HFFc6 (cell line): ENCODE measurements around the gene CSNK1E. TPM values are rescaled to one million over a fixed set of nuclear protein-coding genes. Genes with fewer than 3 reads are reported as not detected.
"Not testable (repeated sequence)": the region's sequence is repeated elsewhere in the genome, so short reads cannot be mapped to it uniquely, and the experiment has no call there.

ENCODE experiments used
- DNase-seq: peaks from one replicate; pipeline ENCODE4 v3.0.0-alpha.2; 2018
- H3K27ac Mint-ChIP-seq: 2 replicates; pipeline ENCODE4 v1.8.0; 2020; ENCODE audit warnings: mild to moderate bottlenecking, mixed read lengths
- H3K27me3 Mint-ChIP-seq: 2 replicates; pipeline ENCODE4 v1.8.0; 2021; ENCODE audit warnings: mild to moderate bottlenecking, moderate library complexity, mixed read lengths; ENCODE audit not compliant: insufficient read depth
- H3K36me3 Mint-ChIP-seq: 2 replicates; pipeline ENCODE4 v1.8.0; 2021; ENCODE audit warnings: low read depth, mixed read lengths
- H3K4me1 Mint-ChIP-seq: 2 replicates; pipeline ENCODE4 v1.8.0; 2020; ENCODE audit warnings: low read depth, mixed read lengths
- H3K4me3 Mint-ChIP-seq: 2 replicates; pipeline ENCODE4 v1.8.0; 2020; ENCODE audit warnings: mild to moderate bottlenecking, moderate library complexity, mixed read lengths
- H3K9me3 Mint-ChIP-seq: 2 replicates; pipeline ENCODE4 v1.8.0; 2020; ENCODE audit warnings: mild to moderate bottlenecking, mixed read lengths
- CTCF ChIP-seq: fragments of 200-600 bp; sonication (generic); IDR thresholded peaks from 2 replicates; pipeline ENCODE4 v1.5.0; 2021; ENCODE audit warnings: antibody characterized with exemption, mild to moderate bottlenecking
- total RNA-seq, 6 experiments: library from RNA; stranded (reverse); fragmentation: NEBNext Ultra II Directional; extraction: Animal tissue kit (Norgen Biotek cat#: 25700); gene quantifications; 2 replicates in 1 of 6; 3 replicates in 5 of 6; pipeline ENCODE4 v1.2.3, GENCODE V29; 2021

CSNK1E gene
- total RNA-seq, 6 experiments from 2014 or later, result 166 to 184 (median 172) TPM

- H3K4me3 Mint-ChIP-seq, result no peak overlapping the region
- H3K4me1 Mint-ChIP-seq, result peaks cover 14% of the 10 kb centered on the region
- DNase-seq, result no peak
- H3K27me3 Mint-ChIP-seq, result no peaks in the 10 kb centered on the region; the same call in 1 of the 2 replicates
- TF ChIP-seq CTCF, result no peak
- no peaks in the 10 kb centered on the region for H3K9me3 Mint-ChIP-seq
- H3K27ac Mint-ChIP-seq, result no peak overlapping the region
- H3K36me3 Mint-ChIP-seq, result no peaks in the 10 kb centered on the region
Observed at GRCh38 chr22:38347181-38347943, 30.1 kb upstream of the CSNK1E start.

GRCh38 chr22:38346506-38346905 is 29.3 kb upstream of the CSNK1E start:
- Mint-ChIP-seq H3K9me3 (no peaks in the 10 kb centered on the region), H3K27me3 (no peaks in the 10 kb centered on the region; the same call in 1 of the 2 replicates), H3K27ac (no peak overlapping the region), H3K36me3 (no peaks in the 10 kb centered on the region), H3K4me3 (no peak overlapping the region), H3K4me1 (peaks cover 14% of the 10 kb centered on the region)
- no peak for TF ChIP-seq CTCF
- no peak for DNase-seq

- H3K27me3 Mint-ChIP-seq, result no peaks in the 10 kb centered on the region; the same call in 1 of the 2 replicates
- H3K4me3 Mint-ChIP-seq, result no peak overlapping the region
- no peak for TF ChIP-seq CTCF
- no peaks in the 10 kb centered on the region for H3K9me3 Mint-ChIP-seq
- H3K36me3 Mint-ChIP-seq, result no peaks in the 10 kb centered on the region
- H3K27ac Mint-ChIP-seq, result no peak overlapping the region
- DNase-seq, result no peak
- peaks cover 14% of the 10 kb centered on the region for H3K4me1 Mint-ChIP-seq
Observed at GRCh38 chr22:38345782-38346181, 28.5 kb upstream of the CSNK1E start.

GRCh38 chr22:38339893-38340292 is 22.7 kb upstream of the CSNK1E start:
- not testable (repeated sequence) for H3K27ac Mint-ChIP-seq, DNase-seq, H3K36me3 Mint-ChIP-seq, H3K27me3 Mint-ChIP-seq, H3K9me3 Mint-ChIP-seq, H3K4me3 Mint-ChIP-seq
- peaks cover 15% of the 10 kb centered on the region for H3K4me1 Mint-ChIP-seq

GRCh38 chr22:38338772-38339379 is 21.6 kb upstream of the CSNK1E start:
- no peak for DNase-seq
- Mint-ChIP-seq H3K27ac (no peak overlapping the region), H3K9me3 (no peaks in the 10 kb centered on the region), H3K27me3 (peaks cover 2% of the 10 kb centered on the region), H3K36me3 (no peaks in the 10 kb centered on the region), H3K4me3 (no peak overlapping the region), H3K4me1 (peaks cover 16% of the 10 kb centered on the region)
- no peak for TF ChIP-seq CTCF

- peak overlapping the region; percentile 72 for H3K4me3 Mint-ChIP-seq
- no peaks in the 10 kb centered on the region for H3K36me3 Mint-ChIP-seq
- peak overlapping the region; percentile 16; the same call in 1 of the 2 replicates for H3K27ac Mint-ChIP-seq
Observed at GRCh38 chr22:38336699-38337098, 19.5 kb upstream of the CSNK1E start.

More at GRCh38 chr22:38336699-38337098, 19.5 kb upstream of the CSNK1E start:
- TF ChIP-seq CTCF, result no peak
- H3K9me3 Mint-ChIP-seq, result no peaks in the 10 kb centered on the region
- no peak for DNase-seq
- peaks cover 2% of the 10 kb centered on the region for H3K27me3 Mint-ChIP-seq
- peaks cover 19% of the 10 kb centered on the region for H3K4me1 Mint-ChIP-seq
